Measurements from ENCODE around the gene SMIM9.
"Not testable (repeated sequence)": the region's sequence is repeated elsewhere in the genome, so short reads cannot be mapped to it uniquely, and the experiment has no call there.

SMIM9 gene

GRCh38 chrX:154816326-154816898 is 18.1 kb downstream of the SMIM9 start:
- not testable (repeated sequence) for DNase-seq (ENCODE audit: low spot score); FAIRE-seq

DNA sequence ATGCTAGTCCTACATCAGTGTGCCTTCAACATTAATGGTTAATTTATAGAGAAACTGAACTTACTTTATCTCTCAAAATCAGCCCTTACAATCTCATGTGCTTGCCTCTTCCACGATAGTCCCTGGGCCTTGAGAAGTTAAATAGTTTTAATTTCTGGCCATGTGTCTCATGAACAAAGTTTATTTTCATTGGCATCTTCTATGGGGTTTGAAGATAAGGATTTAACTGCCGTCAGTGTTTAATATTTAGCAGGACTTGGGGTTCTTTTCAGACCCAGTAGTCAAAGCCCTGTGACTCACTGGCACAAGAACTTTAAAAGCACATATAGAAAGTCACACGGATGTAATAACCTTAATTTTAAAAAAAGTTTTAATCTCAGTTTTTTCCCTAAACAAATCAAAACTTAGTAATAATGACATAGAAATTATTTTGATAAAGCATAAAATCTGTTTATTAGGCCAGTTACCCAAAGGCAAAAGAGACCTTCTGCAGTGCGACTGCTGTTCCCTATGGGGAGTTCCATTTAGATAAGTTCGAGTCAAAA is 19.1 kb downstream of the SMIM9 start:
- DNase-seq (ENCODE audit: low spot score) (no peak), FAIRE-seq (no peak)

GRCh38 chrX:154813801-154814200 is 20.7 kb downstream of the SMIM9 start:
- FAIRE-seq (no peak), DNase-seq (ENCODE audit: low spot score) (no peak)

GRCh38 chrX:154812341-154813101 is 21.9 kb downstream of the SMIM9 start:
- FAIRE-seq (no peak), DNase-seq (ENCODE audit: low spot score) (no peak)

GRCh38 chrX:154809939-154810665 is 24.4 kb downstream of the SMIM9 start:
- FAIRE-seq: no peak
- no peak for DNase-seq (ENCODE audit: low spot score)

- no peak for FAIRE-seq
- DNase-seq (ENCODE audit: low spot score): no peak
Measured at GRCh38 chrX:154806837-154807501, 27.5 kb downstream of the SMIM9 start.

- FAIRE-seq: no peak
- no peak for DNase-seq (ENCODE audit: low spot score)
Measured at GRCh38 chrX:154805696-154806091, 28.8 kb downstream of the SMIM9 start.

- DNase-seq (ENCODE audit: low spot score) (peak; percentile 90), FAIRE-seq (no peak)
Measured at GRCh38 chrX:154804957-154805695, 29.3 kb downstream of the SMIM9 start, which contains the start of gene MPP1. TSS of gene MPP1 (minus strand) at chrX:154805485. CDS start at chrX:154805373, 112 bp downstream.

GRCh38 chrX:154804261-154804956 is 30.1 kb downstream of the SMIM9 start:
- DNase-seq (ENCODE audit: low spot score): no peak
- no peak for FAIRE-seq

DNA sequence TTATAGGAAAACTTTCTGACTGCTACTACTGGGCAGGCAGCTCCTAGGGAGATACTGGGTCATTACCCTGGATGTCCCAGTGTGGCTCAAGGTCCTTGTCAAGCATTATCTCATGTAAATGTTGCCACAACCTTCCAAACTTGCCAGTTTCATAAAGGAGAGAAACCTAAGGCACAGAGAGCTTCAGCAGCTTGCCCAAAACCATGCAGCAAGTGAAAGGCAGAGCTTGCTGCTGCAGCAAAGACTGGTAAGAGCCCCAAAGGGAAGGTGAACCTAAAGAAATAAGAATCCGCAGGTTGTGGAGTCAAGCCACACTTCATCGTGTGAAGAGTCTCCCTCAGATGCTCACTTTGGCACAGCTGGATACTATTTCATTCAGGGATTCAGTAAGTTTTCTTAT is 31.5 kb downstream of the SMIM9 start:
- FAIRE-seq: no peak

DNA sequence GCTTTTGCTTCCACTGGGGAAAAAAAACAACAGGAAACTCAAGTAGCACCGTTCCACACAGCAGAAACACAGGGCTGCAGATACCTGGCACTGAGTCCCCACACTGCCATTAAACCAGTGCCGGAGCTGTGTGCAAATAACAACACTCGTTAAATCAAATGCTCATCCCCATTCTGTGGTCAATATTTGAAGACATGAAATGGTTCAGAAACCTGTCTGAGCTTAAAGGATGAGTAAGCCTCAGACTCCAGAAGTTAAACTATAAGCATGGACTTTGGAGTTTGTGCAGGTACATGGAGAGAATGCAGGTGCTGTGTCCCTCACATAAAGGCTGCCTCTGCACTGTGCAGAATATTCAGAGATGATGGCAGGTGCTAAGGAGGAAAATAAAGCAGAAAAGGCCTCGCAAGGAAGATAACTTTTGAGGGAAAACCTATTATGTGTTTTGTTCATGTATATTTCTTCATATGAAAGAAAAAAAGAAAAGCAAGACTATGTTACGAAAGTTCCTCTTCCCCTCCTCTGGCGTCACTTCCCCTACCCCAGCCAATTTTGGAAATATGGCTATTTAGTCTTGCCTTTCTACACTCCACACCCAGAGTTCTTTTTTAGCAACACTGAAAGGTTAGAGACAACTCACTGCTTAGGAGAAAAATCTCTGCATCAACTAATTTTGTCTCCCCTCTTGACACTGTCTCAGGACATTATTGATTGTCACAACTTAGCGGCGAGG is 33.8 kb downstream of the SMIM9 start:
- DNase-seq (ENCODE audit: low spot score) (no peak), FAIRE-seq (no peak)

More for the DNA sequence above, 31.5 kb downstream of the SMIM9 start:
- DNase-seq (ENCODE audit: low spot score): no peak

- FAIRE-seq: no peak
- DNase-seq (ENCODE audit: low spot score): peak; percentile 10
Measured at GRCh38 chrX:154799556-154800348, 34.7 kb downstream of the SMIM9 start.

DNA sequence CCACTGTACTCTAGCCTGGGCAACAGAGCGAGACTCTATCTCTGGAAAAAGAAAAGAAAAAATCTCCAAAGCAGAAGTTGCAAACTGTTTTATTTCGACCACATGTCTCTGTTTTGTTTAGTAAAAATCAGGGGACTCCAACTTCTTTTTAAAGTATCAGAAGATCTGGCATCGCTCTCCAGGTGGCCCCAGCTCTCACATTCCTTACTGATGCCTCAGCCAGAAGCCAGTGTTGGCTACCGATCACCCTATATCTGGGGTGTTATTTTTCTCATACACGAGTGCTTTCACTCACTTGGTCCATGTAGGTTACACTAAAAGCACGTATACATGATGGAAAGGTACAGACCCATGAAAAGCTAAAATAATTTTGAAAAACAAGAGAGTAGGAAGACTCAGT is 37.5 kb downstream of the SMIM9 start:
- peak; percentile 40 for DNase-seq (ENCODE audit: low spot score)
- no peak for FAIRE-seq

- FAIRE-seq (no peak), DNase-seq (ENCODE audit: low spot score) (no peak)
Measured at GRCh38 chrX:154795016-154795415, 39.4 kb downstream of the SMIM9 start.

- DNase-seq (ENCODE audit: low spot score) (no peak), FAIRE-seq (no peak)
Measured at GRCh38 chrX:154793084-154793795, 41.2 kb downstream of the SMIM9 start.

GRCh38 chrX:154791939-154792338 is 42.5 kb downstream of the SMIM9 start:
- DNase-seq (ENCODE audit: low spot score): no peak
- FAIRE-seq: no peak

- FAIRE-seq: no peak
- no peak for DNase-seq (ENCODE audit: low spot score)
Measured at GRCh38 chrX:154791467-154791866, 43.0 kb downstream of the SMIM9 start.

- DNase-seq (ENCODE audit: low spot score) (no peak), FAIRE-seq (no peak)
Measured at GRCh38 chrX:154785716-154786115, 48.7 kb downstream of the SMIM9 start.
